ENCODE measurements around the gene FBN3. TPM values are rescaled to one million over a fixed set of nuclear protein-coding genes. Genes with fewer than 3 reads are reported as not detected.

The FBN3 gene
- total RNA-seq, 4 donors from 2014 or later: 0.05 to 0.17 TPM; not detected in 2

GRCh38 chr19:8146877-8147581 lies 2.4 kb downstream of the FBN3 start:
- Histone ChIP-seq H3K27ac (no peak overlapping the region), H3K36me3 (no peaks in the 10 kb centered on the region), H3K4me1 (peaks cover 22% of the 10 kb centered on the region), H3K9me3 (no peaks in the 10 kb centered on the region), H3K4me3 (no peak overlapping the region), H3K27me3 (peaks cover 71% of the 10 kb centered on the region)
- TF ChIP-seq, protein P1, sequence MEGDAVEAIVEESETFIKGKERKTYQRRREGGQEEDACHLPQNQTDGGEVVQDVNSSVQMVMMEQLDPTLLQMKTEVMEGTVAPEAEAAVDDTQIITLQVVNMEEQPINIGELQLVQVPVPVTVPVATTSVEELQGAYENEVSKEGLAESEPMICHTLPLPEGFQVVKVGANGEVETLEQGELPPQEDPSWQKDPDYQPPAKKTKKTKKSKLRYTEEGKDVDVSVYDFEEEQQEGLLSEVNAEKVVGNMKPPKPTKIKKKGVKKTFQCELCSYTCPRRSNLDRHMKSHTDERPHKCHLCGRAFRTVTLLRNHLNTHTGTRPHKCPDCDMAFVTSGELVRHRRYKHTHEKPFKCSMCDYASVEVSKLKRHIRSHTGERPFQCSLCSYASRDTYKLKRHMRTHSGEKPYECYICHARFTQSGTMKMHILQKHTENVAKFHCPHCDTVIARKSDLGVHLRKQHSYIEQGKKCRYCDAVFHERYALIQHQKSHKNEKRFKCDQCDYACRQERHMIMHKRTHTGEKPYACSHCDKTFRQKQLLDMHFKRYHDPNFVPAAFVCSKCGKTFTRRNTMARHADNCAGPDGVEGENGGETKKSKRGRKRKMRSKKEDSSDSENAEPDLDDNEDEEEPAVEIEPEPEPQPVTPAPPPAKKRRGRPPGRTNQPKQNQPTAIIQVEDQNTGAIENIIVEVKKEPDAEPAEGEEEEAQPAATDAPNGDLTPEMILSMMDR (IDR thresholded peaks at IDR 0.05): no peak
- TF ChIP-seq POLR2AphosphoS5 (IDR thresholded peaks at IDR 0.05): no peak
- TF ChIP-seq EP300 (IDR thresholded peaks at IDR 0.05): no peak
- no peak for TF ChIP-seq POLR2A (IDR thresholded peaks at IDR 0.05)
- no peak for DNase-seq (ENCODE audit: low spot score in 2 of 2)
- 57% methylated on average over 8 of the region's 27 CpGs for WGBS

DNA sequence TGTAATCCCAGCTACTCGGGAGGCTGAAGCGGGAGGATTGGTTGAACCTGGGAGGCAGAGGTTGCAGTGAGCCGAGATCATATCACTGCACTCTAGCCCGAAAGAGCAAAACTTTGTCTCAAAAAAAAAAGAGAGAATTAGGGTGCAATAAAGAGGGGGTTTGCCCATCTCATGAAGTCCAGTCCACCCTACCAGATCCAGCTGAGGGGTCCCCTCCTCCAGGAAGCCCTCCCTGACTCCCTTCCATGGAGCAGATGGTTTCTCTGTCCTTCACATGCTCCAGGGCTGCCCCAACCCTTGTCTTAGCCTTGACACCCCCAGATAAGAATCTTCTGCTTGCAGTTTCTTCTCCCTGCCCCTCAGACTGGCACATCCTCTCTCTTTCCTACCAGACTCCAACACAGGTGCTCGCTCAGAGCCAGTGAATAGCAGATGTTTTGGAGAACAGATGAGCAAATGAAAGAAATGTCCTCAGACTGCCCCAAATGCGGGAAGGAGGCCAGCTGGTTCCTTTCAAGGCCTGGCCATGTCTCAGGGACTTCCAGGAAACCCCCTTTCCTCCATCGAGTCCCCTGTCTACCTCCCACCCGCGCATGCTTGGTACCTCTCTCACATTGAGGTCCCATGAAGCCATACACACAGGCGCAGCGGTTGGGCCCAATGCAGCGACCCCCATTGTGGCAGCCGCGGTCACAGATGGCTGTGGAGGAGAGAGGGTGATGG lies 5.0 kb downstream of the FBN3 start:
- TF ChIP-seq POLR2A (IDR thresholded peaks at IDR 0.05): no peak
- no peak for TF ChIP-seq EP300 (IDR thresholded peaks at IDR 0.05)
- no peak for TF ChIP-seq POLR2AphosphoS5 (IDR thresholded peaks at IDR 0.05)
- TF ChIP-seq, protein P1 (IDR thresholded peaks at IDR 0.05): no peak
- peaks cover 45% of the 10 kb centered on the region for H3K27me3 ChIP-seq
- 85% methylated on average over 11 of the region's 14 CpGs for WGBS

DNA sequence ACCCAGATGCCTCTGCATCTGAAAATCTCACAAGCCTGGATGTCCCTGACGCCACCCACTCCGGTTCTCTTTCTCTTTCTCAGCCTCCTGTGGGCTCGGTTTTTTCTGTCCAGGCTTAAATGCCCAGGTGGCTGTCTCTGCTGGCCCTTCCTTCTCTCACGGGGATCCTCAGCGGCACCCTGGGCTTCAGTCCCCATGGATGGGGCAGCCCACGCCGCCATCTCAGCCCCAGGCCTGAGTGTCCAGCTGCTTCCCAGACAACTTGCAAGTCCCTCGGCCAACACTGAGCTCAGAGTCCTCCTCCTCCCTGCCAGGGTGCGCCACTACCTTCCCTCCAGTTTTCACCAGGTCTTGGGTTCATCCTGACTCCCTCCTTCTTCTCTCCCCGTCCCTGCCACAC lies 6.4 kb downstream of the FBN3 start:
- Histone ChIP-seq H3K4me3 (no peak overlapping the region), H3K27me3 (peaks cover 31% of the 10 kb centered on the region), H3K27ac (no peak overlapping the region), H3K36me3 (no peaks in the 10 kb centered on the region), H3K9me3 (no peaks in the 10 kb centered on the region), H3K4me1 (peaks cover 9% of the 10 kb centered on the region)
- TF ChIP-seq, protein P1 (IDR thresholded peaks at IDR 0.05): no peak
- TF ChIP-seq POLR2AphosphoS5 (IDR thresholded peaks at IDR 0.05): no peak
- TF ChIP-seq EP300 (IDR thresholded peaks at IDR 0.05): no peak
- TF ChIP-seq POLR2A (IDR thresholded peaks at IDR 0.05): no peak
- 39% methylated on average over 10 of the region's 10 CpGs for WGBS
- DNase-seq (ENCODE audit: low spot score in 2 of 2): no peak

More for the DNA sequence above, 5.0 kb downstream of the FBN3 start:
- Histone ChIP-seq H3K36me3 (no peaks in the 10 kb centered on the region), H3K27ac (no peak overlapping the region), H3K9me3 (no peaks in the 10 kb centered on the region), H3K4me3 (no peak overlapping the region), H3K4me1 (peaks cover 19% of the 10 kb centered on the region)
- DNase-seq (ENCODE audit: low spot score in 2 of 2): no peak

DNA sequence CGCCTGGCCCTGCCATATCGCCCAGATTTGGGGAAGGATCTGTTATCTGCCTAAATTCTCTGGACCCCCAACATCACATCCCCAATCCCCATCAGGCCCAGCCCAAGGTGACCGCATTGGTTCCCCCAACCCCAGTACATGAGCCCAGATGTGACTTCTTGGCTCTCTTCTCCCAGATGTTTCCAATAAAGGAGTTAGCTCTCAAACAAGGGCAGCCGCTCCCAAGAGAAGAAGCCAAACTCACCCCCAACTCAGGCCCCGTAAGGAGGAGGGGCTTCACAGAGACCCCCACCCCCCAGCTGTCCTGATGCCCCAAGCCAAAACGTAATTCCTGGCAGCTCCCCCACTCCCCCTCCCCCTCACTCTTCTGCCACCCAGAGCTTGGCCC lies 6.9 kb downstream of the FBN3 start:
- Histone ChIP-seq H3K27me3 (peaks cover 26% of the 10 kb centered on the region), H3K4me1 (peaks cover 9% of the 10 kb centered on the region), H3K27ac (no peak overlapping the region), H3K4me3 (no peak overlapping the region), H3K9me3 (no peaks in the 10 kb centered on the region), H3K36me3 (no peaks in the 10 kb centered on the region)
- TF ChIP-seq POLR2A (IDR thresholded peaks at IDR 0.05) (no peak), POLR2AphosphoS5 (IDR thresholded peaks at IDR 0.05) (no peak), EP300 (IDR thresholded peaks at IDR 0.05) (no peak)
- TF ChIP-seq, protein P1 (IDR thresholded peaks at IDR 0.05): no peak
- WGBS: 49% methylated on average over 6 of the region's 6 CpGs
- no peak for DNase-seq (ENCODE audit: low spot score in 2 of 2)
